ENCODE measurements around the gene ATXN1. TPM values are rescaled to one million over a fixed set of nuclear protein-coding genes. Genes with fewer than 3 reads are reported as not detected.

The ATXN1 gene
- total and polyA plus RNA-seq, 2 of the 13 experiments (the other 11 are each of a cell fraction or from before 2014, with no cell fraction given) = 20.7 to 39.5 TPM

- peak; percentile 82 for TF ChIP-seq ARHGAP35 (CRISPR knock-in tag; IDR thresholded peaks at IDR 0.05; ENCODE audit: borderline replicate concordance)
These were observed 1.4 kb downstream of the ATXN1 start (continued) for GRCh38 chr6:16759646-16760515.

GRCh38 chr6:16759181-16759645 lies 2.0 kb downstream of the ATXN1 start:
- 6% methylated on average over 8 of the region's 8 CpGs for WGBS (ENCODE audit: low lambda C conversion rate)
- H3K4me1 ChIP-seq (ENCODE audit: insufficient read depth, low read length) = peaks cover 60% of the 10 kb centered on the region
- intact Hi-C loops (cut with micrococcal nuclease; ENCODE audit: unreplicated experiment) = no loop called here
- ChIA-PET POLR2A (interaction anchor here (0.6 to 3.5 kb wide), 10 partner anchors 9 to 98 kb away, joined by 3 to 17 read pairs (median 5); no protein-coding TSS in a partner anchor), CTCF (ENCODE audit: low intra/inter-chr PET ratio, low total read pairs) (interaction anchor here (1.3 kb wide), 1 partner anchor 245 kb away, joined by 4 read pairs; no protein-coding TSS in a partner anchor)
- TF ChIP-seq ZBTB8A (CRISPR knock-in tag; IDR thresholded peaks at IDR 0.05; ENCODE audit: borderline replicate concordance, low read depth) = no peak
- 0 out of 2 replicates have a peak, but pooled peaks have one; percentile 3 for TF ChIP-seq DNMT3B (CRISPR knock-in tag; conservative IDR thresholded peaks at IDR 0.05)
- 0 out of 2 replicates have a peak, but pooled peaks have one; percentile 0 for TF ChIP-seq MED1 (CRISPR knock-in tag; IDR thresholded peaks at IDR 0.05)
- 0 out of 2 replicates have a peak, but pooled peaks have one; percentile 14 for TF ChIP-seq ZNF878 (CRISPR knock-in tag; IDR thresholded peaks at IDR 0.05)
- peak; percentile 66; the same call in 1 of the 2 replicates for TF ChIP-seq ELF4 (CRISPR knock-in tag; IDR thresholded peaks at IDR 0.05; ENCODE audit: borderline replicate concordance)
- TF ChIP-seq ZBTB3 (CRISPR knock-in tag; IDR thresholded peaks at IDR 0.05; ENCODE audit: borderline replicate concordance, low read depth) = no peak
- TF ChIP-seq TEF (CRISPR knock-in tag; IDR thresholded peaks at IDR 0.05) = peak; percentile 20; the same call in 1 of the 2 replicates
- TF ChIP-seq ZBTB42 (CRISPR knock-in tag; IDR thresholded peaks at IDR 0.05) = 0 out of 2 replicates have a peak, but pooled peaks have one; percentile 1
- H3K9me3 ChIP-seq (ENCODE audit: low read length) = no peaks in the 10 kb centered on the region
- H3K27ac ChIP-seq (ENCODE audit: extremely low read length, insufficient read depth, low read length) = peak overlapping the region; percentile 87
- H3K4me3 ChIP-seq (replicated peaks in 1 of 3; ENCODE audit: insufficient read depth in 1 of 3, low read depth in 2 of 3, low read length in 3 of 3) = peak overlapping the region; percentile 89 to 98 (median 92)
- BruUV-seq (replicated peaks) = TSS peak; percentile 42
- no peaks in the 10 kb centered on the region; a peak in 2 of 5 replicates for H3K36me3 ChIP-seq (replicated peaks in 1 of 2; ENCODE audit: control insufficient read depth in 1 of 2, insufficient read depth in 2 of 2, low read length in 2 of 2)
- no peak for ATAC-seq
- FAIRE-seq = no peak
- no peak overlapping the region for H2AFZ ChIP-seq (ENCODE audit: low read length)
- H3K27me3 ChIP-seq (ENCODE audit: control insufficient read depth in 1 of 2, insufficient read depth in 2 of 2, low read length in 2 of 2) = no peaks in the 10 kb centered on the region; a peak in 1 of 5 replicates
- no peak for DNase-seq (ENCODE audit: low spot score)
- in situ Hi-C loops (cut with HindIII; ENCODE audit: extremely low pct_ligation_motif_present, low pct_unique_long_range_greater_than_20kb) = no loop called here
- peak overlapping the region; percentile 90 for H3K9ac ChIP-seq (ENCODE audit: insufficient read depth, low read depth, low read length)
- peak overlapping the region; percentile 80 for H3K4me2 ChIP-seq (ENCODE audit: low read depth, low read length)
- H4K20me1 ChIP-seq (ENCODE audit: insufficient read depth, low read length) = peaks cover 23% of the 10 kb centered on the region
- H3K79me2 ChIP-seq (ENCODE audit: insufficient read depth, low read length) = peaks cover 60% of the 10 kb centered on the region
